Bronchial smooth muscle cell (primary cell): Measurements from ENCODE around the gene PDILT. TPM values are rescaled to one million over a fixed set of nuclear protein-coding genes. Genes with fewer than 3 reads are reported as not detected.

Experiments used
- total RNA-seq: library from RNA; depleted of rRNA; stranded (reverse); fragments of >200 nt; gene quantifications from 2 replicates; pipeline ENCODE4 v1.2.1, GENCODE V29; 2014

PDILT gene, protein sequence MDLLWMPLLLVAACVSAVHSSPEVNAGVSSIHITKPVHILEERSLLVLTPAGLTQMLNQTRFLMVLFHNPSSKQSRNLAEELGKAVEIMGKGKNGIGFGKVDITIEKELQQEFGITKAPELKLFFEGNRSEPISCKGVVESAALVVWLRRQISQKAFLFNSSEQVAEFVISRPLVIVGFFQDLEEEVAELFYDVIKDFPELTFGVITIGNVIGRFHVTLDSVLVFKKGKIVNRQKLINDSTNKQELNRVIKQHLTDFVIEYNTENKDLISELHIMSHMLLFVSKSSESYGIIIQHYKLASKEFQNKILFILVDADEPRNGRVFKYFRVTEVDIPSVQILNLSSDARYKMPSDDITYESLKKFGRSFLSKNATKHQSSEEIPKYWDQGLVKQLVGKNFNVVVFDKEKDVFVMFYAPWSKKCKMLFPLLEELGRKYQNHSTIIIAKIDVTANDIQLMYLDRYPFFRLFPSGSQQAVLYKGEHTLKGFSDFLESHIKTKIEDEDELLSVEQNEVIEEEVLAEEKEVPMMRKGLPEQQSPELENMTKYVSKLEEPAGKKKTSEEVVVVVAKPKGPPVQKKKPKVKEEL
- total RNA-seq, result not detected in 2 replicates

GRCh38 chr16:20404637-20405036 lies at the start of gene PDILT:
Gene PDILT, minus strand, starts transcription at chr16:20404737. Its CDS starts 5,437 bp downstream, at chr16:20399300.

GRCh38 chr16:20451364-20451763 lies 46.8 kb upstream of the PDILT start, which contains the start of gene ACSM2A:
Gene ACSM2A, plus strand, starts transcription at chr16:20451521. Its CDS starts 8,594 bp downstream, at chr16:20460115.

DNA sequence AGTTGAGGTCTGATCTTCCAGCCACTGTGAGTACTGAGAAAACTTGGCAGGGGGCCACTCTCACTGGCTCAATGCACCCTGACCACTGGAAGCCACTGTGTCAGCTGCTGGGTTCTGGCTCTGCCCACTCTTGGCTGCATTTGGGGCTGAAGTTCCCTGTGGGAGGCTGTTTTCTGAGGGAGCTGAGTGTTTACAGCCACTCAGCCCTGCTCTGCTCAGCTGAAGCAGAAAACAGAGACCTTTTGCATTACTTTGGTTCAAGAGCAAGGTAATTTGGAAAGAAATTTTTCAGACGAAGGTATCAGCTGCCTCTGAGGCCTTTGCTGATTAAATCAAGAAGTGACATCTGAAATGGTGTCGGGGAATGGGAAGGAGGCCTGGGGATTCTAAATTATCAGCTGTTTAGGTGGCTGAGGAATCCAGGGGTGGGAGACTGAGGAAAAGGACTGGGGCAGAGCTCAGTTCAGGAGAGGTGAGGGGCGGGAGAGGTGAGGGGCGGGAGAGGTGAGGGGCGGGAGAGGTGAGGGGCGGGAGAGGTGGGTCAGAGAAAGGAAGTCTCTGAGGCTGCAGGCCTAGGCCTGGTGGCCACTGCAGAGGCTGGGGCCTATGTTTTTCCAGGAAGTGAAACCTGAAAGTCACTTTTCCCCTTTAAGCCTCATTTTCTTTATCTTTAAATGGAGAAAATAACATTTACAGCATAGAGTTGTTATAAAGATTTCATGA lies 5.0 kb upstream of the PDILT start, which contains the start of gene ACSM5:
Gene ACSM5 (plus strand): TSS at position 137 of the 723 bp plus-strand sequence. CDS start 1,951 bp downstream, outside the sequence.

GRCh38 chr16:20352615-20353014 lies 51.9 kb downstream of the PDILT start, which contains the start of gene UMOD:
Gene UMOD, minus strand, starts transcription at chr16:20352715. Its CDS starts 1,978 bp downstream, at chr16:20350737.

DNA sequence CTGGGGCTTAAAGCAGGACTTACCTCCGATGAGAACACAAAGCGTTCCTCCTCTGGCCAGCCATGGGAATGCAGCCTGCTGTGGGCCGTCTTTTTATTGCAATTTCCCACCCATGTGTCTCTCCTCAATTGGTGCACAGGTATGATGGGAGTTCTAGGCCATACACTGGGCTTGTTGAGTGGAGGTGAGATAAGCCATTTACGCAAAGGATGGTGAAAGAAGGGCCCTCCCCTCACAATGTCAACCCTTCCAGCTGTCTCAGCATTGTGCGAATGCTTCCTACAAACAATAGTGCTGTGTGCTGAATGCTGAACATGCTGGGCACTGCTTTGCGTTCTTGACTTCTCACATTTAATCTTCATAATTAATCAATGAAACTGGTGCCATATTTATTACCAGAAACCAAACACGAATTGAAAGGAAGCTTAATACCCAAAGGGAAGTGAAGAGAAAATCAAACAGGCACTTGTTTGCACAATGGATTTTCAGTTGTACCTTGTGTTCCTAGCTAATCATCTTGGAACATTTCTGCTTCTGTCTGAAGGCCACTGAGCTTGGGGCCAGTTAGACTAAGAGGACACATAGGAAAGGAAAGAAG lies 77.0 kb downstream of the PDILT start, which contains the start of gene GP2:
Gene GP2 (minus strand): TSS at position 70 of the 598 bp plus-strand sequence. CDS start 1,082 bp downstream, outside the sequence.

Other genes starting within 250 kb of the PDILT start
- not detected in 2 replicates for gene GP2, start 77.2 kb downstream of the PDILT start, total RNA-seq
- not detected in 2 replicates for gene UMOD, start 52.0 kb downstream of the PDILT start, total RNA-seq
- not detected in 2 replicates for gene ACSM5, start 4.8 kb upstream of the PDILT start, total RNA-seq
- not detected in 2 replicates for gene ACSM2A, start 46.8 kb upstream of the PDILT start, total RNA-seq
- not detected in 2 replicates for gene ACSM2B, start 171.6 kb upstream of the PDILT start, total RNA-seq